ENCODE results near the gene PAEP.

The PAEP gene

GRCh38 chr9:135565636-135566035 lies 4.1 kb downstream of the PAEP start:
- Histone ChIP-seq H3K4me3 (ENCODE audit: low read depth, low read length) (no peak overlapping the region), H3K36me3 (replicated peaks) (no peaks in the 10 kb centered on the region), H3K27ac (no peak overlapping the region), H3K27me3 (replicated peaks) (no peaks in the 10 kb centered on the region)
- TF ChIP-seq, protein P1, sequence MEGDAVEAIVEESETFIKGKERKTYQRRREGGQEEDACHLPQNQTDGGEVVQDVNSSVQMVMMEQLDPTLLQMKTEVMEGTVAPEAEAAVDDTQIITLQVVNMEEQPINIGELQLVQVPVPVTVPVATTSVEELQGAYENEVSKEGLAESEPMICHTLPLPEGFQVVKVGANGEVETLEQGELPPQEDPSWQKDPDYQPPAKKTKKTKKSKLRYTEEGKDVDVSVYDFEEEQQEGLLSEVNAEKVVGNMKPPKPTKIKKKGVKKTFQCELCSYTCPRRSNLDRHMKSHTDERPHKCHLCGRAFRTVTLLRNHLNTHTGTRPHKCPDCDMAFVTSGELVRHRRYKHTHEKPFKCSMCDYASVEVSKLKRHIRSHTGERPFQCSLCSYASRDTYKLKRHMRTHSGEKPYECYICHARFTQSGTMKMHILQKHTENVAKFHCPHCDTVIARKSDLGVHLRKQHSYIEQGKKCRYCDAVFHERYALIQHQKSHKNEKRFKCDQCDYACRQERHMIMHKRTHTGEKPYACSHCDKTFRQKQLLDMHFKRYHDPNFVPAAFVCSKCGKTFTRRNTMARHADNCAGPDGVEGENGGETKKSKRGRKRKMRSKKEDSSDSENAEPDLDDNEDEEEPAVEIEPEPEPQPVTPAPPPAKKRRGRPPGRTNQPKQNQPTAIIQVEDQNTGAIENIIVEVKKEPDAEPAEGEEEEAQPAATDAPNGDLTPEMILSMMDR (IDR thresholded peaks at IDR 0.05; ENCODE audit: low read depth, low read length, missing control alignments): no peak
- in situ Hi-C loops (cut with HindIII; ENCODE audit: low pct_ligation_motif_present, low sequenced_read_pairs): no loop called here
- DNase-seq: no peak

GRCh38 chr9:135566552-135566951 lies 5.0 kb downstream of the PAEP start:
- Histone ChIP-seq H3K27me3 (replicated peaks) (no peaks in the 10 kb centered on the region), H3K4me3 (ENCODE audit: low read depth, low read length) (no peak overlapping the region), H3K36me3 (replicated peaks) (no peaks in the 10 kb centered on the region), H3K27ac (no peak overlapping the region)
- TF ChIP-seq, protein P1 (IDR thresholded peaks at IDR 0.05; ENCODE audit: low read depth, low read length, missing control alignments): no peak
- in situ Hi-C loops (cut with HindIII; ENCODE audit: low pct_ligation_motif_present, low sequenced_read_pairs): no loop called here
- DNase-seq: no peak

DNA sequence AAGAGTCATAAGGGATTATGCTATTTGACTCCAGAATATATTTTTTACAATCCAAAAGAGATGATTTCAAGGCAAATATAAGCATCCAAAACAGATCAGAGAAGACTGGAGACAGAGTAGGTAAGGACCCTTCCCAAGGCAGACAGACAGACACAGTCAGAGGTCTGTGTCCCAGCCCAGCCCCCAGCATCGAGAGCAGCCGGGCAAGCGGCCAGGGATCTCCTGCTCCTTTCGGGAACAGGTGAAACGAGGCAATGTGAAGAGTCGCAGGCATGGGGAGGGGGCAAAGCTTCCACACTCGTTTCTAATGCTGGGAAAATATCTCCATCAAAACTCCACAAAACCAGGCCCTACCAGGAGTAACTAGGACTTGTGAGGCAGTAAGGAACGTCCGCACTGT lies 5.8 kb downstream of the PAEP start:
- no peak overlapping the region for H3K27ac ChIP-seq
- no peaks in the 10 kb centered on the region for H3K27me3 ChIP-seq (replicated peaks)
- DNase-seq: no peak
- TF ChIP-seq, protein P1 (IDR thresholded peaks at IDR 0.05; ENCODE audit: low read depth, low read length, missing control alignments): no peak
- no peak overlapping the region for H3K4me3 ChIP-seq (ENCODE audit: low read depth, low read length)
- no peaks in the 10 kb centered on the region for H3K36me3 ChIP-seq (replicated peaks)
- in situ Hi-C loops (cut with HindIII; ENCODE audit: low pct_ligation_motif_present, low sequenced_read_pairs): no loop called here

GRCh38 chr9:135568026-135568425 lies 6.5 kb downstream of the PAEP start:
- Histone ChIP-seq H3K27me3 (replicated peaks) (no peaks in the 10 kb centered on the region), H3K4me3 (ENCODE audit: low read depth, low read length) (no peak overlapping the region), H3K36me3 (replicated peaks) (no peaks in the 10 kb centered on the region), H3K27ac (no peak overlapping the region)
- TF ChIP-seq, protein P1 (IDR thresholded peaks at IDR 0.05; ENCODE audit: low read depth, low read length, missing control alignments): no peak
- in situ Hi-C loops (cut with HindIII; ENCODE audit: low pct_ligation_motif_present, low sequenced_read_pairs): no loop called here
- no peak for DNase-seq

- H3K36me3 ChIP-seq (replicated peaks): no peaks in the 10 kb centered on the region
- no peak overlapping the region for H3K4me3 ChIP-seq (ENCODE audit: low read depth, low read length)
- H3K27me3 ChIP-seq (replicated peaks): no peaks in the 10 kb centered on the region
- no peak for DNase-seq
- H3K27ac ChIP-seq: no peak overlapping the region
- in situ Hi-C loops (cut with HindIII; ENCODE audit: low pct_ligation_motif_present, low sequenced_read_pairs): no loop called here
- TF ChIP-seq, protein P1 (IDR thresholded peaks at IDR 0.05; ENCODE audit: low read depth, low read length, missing control alignments): no peak
These were observed 8.9 kb downstream of the PAEP start for GRCh38 chr9:135570456-135570855.

DNA sequence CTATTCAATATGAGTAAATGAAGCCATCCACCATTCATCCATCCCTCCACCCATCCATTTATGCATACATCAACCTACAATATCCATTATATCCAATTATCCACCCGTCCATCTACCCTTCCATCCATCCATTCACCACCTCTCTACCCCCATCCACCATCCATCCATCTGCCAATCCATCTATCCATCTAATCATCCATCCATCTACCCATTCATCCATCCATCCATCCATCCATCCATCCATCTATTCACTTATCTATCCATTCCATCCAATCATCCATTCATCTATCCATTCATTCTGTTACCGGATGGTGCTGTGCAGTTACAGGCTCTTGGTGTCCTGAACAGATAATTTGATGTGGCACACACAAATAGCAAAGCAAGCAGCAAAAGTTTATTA lies 10.7 kb downstream of the PAEP start:
- TF ChIP-seq, protein P1 (IDR thresholded peaks at IDR 0.05; ENCODE audit: low read depth, low read length, missing control alignments): no peak
- in situ Hi-C loops (cut with HindIII; ENCODE audit: low pct_ligation_motif_present, low sequenced_read_pairs): no loop called here
- Histone ChIP-seq H3K27ac (no peak overlapping the region), H3K4me3 (ENCODE audit: low read depth, low read length) (no peak overlapping the region), H3K27me3 (replicated peaks) (no peaks in the 10 kb centered on the region), H3K36me3 (replicated peaks) (no peaks in the 10 kb centered on the region)
- DNase-seq: no peak
